HCT116 (cell line): ENCODE results near the gene CTBS. TPM values are rescaled to one million over a fixed set of nuclear protein-coding genes. Genes with fewer than 3 reads are reported as not detected.

Source experiments
- ATAC-seq: fragments of 200-7000 bp; cut with Tn5 transposase; 2 replicates; pipeline ENCODE4 v1.9.1; 2020; ENCODE audit warnings: mild to moderate bottlenecking, moderate library complexity
- BruUV-seq: library from RNA; stranded (reverse); fragments of 400-500 nt; replicated peaks from 2 replicates; lab custom pipeline; 2021; lab: Mats Ljungman, UMichigan
- CTCF ChIA-PET: fragments of 300-600 bp; sonication (Branson Sonifier 250); formaldehyde crosslinking; loops from one replicate; lab custom pipeline; 2021; ENCODE audit warnings: antibody characterized with exemption; lab: Charles Lee
- POLR2A ChIA-PET: fragments of 300-600, 350-600 bp; sonication (Branson Sonifier 250); formaldehyde crosslinking; loops from one replicate; lab custom pipeline; 2021; ENCODE audit warnings: antibody characterized with exemption; lab: Charles Lee
- RAD21 ChIA-PET, 2 experiments: fragments of 300-600 bp; sonication (Branson Sonifier 250); formaldehyde crosslinking; loops; one replicate each; lab custom pipeline; 2023; ENCODE audit warnings: low total read pairs in 2 of 2; ENCODE audit not compliant: uncharacterized antibody in 2 of 2, unreplicated experiment in 2 of 2, low non-redundant PET in 1 of 2; lab: Charles Lee
- DNase-seq: peaks from one replicate; pipeline ENCODE4 v3.0.0-alpha.2; 2010; ENCODE audit warnings: low read depth, low spot score
- H2AFZ ChIP-seq: fragments of 200-600 bp; shearing (Covaris generic), sonication (generic); 2 replicates; pipeline ENCODE4 v1.6.1; 2017; ENCODE audit warnings: low read depth, mixed run types, mixed read lengths, antibody characterized with exemption, low read length; ENCODE audit not compliant: poor library complexity, severe bottlenecking
- H3K27ac ChIP-seq: 2 replicates; pipeline ENCODE4 v1.5.1; 2012; ENCODE audit warnings: low read depth, low read length
- H3K27me3 ChIP-seq: fragments of 200-600 bp; sonication (generic); 2 replicates; pipeline ENCODE4 v1.6.1; 2016; ENCODE audit warnings: mixed run types, low read length, mixed read lengths; ENCODE audit not compliant: insufficient read depth
- H3K36me3 ChIP-seq, 2 experiments: fragments of 200-500 bp in 1 of 2; fragments of 200-600 bp in 1 of 2; sonication (Bioruptor generic) in 1 of 2; sonication (generic) in 1 of 2; 2 replicates each; pipeline versions ENCODE4 v1.5.1 to v1.6.1; 2014 to 2016; ENCODE audit warnings: low read length in 2 of 2, inconsistent platforms in 1 of 2, mixed read lengths in 1 of 2, mixed run types in 1 of 2; ENCODE audit not compliant: insufficient read depth in 2 of 2, control insufficient read depth in 1 of 2
- H3K4me1 ChIP-seq, 2 experiments: fragments of 200-600 bp in 1 of 2; sonication (generic) in 1 of 2; 2 replicates each; pipeline versions ENCODE4 v1.5.1 to v1.6.1; 2012 to 2017; ENCODE audit warnings: low read length in 2 of 2, inconsistent platforms in 1 of 2, mild to moderate bottlenecking in 1 of 2, mixed read lengths in 1 of 2, mixed run types in 1 of 2, moderate library complexity in 1 of 2; ENCODE audit not compliant: insufficient read depth in 2 of 2, control insufficient read depth in 1 of 2
- H3K4me2 ChIP-seq: fragments of 200-600 bp; sonication (generic); 2 replicates; pipeline ENCODE4 v1.6.1; 2017; ENCODE audit warnings: mixed run types, low read length, mixed read lengths
- H3K4me3 ChIP-seq, 2 experiments: fragments of 200-600 bp in 1 of 2; sonication (generic) in 1 of 2; replicated peaks in 1 of 2; 2 replicates each; pipeline ENCODE4 v1.5.1; 2011 to 2016; ENCODE audit warnings: low read length in 2 of 2, control low read depth in 1 of 2, low read depth in 1 of 2, mild to moderate bottlenecking in 1 of 2, mixed read lengths in 1 of 2, mixed run types in 1 of 2
- H3K79me2 ChIP-seq: fragments of 200-600 bp; sonication (generic); 2 replicates; pipeline ENCODE4 v1.6.1; 2017; ENCODE audit warnings: mild to moderate bottlenecking, mixed run types, low read length, moderate library complexity, mixed read lengths; ENCODE audit not compliant: insufficient read depth
- H3K9ac ChIP-seq: fragments of 200-600 bp; sonication (generic); 2 replicates; pipeline ENCODE4 v1.6.1; 2016; ENCODE audit warnings: low read length, mixed read lengths
- H3K9me2 ChIP-seq: fragments of 200-600 bp; sonication (generic), shearing (Covaris generic); 2 replicates; pipeline ENCODE4 v1.6.1; 2017; ENCODE audit warnings: mixed run types, mild to moderate bottlenecking, moderate library complexity; ENCODE audit not compliant: insufficient read depth
- H3K9me3 ChIP-seq, 2 experiments: fragments of 200-500 bp in 1 of 2; fragments of 200-600 bp in 1 of 2; sonication (Bioruptor generic) in 1 of 2; sonication (generic) in 1 of 2; 2 replicates each; pipeline ENCODE4 v1.6.1; 2014 to 2017; ENCODE audit warnings: low read length in 2 of 2, mixed read lengths in 2 of 2, inconsistent platforms in 1 of 2, low read depth in 1 of 2, mild to moderate bottlenecking in 1 of 2, mixed run types in 1 of 2, moderate library complexity in 1 of 2; ENCODE audit not compliant: control insufficient read depth in 1 of 2, insufficient read depth in 1 of 2
- H4K20me1 ChIP-seq: fragments of 200-600 bp; sonication (generic), shearing (Covaris generic); 2 replicates; pipeline ENCODE4 v1.6.1; 2017; ENCODE audit warnings: mixed run types, mild to moderate bottlenecking, moderate library complexity; ENCODE audit not compliant: insufficient read depth
- CBX3 ChIP-seq: IDR thresholded peaks from 2 replicates; pipeline ENCODE4 v1.6.1; 2012; ENCODE audit warnings: low read depth
- CEBPB ChIP-seq: IDR thresholded peaks from 2 replicates; pipeline ENCODE4 v1.6.1; 2012; ENCODE audit warnings: low read depth
- CTCF ChIP-seq, 3 experiments: fragments of 200-600 bp in 1 of 3; sonication (generic) in 1 of 3; IDR thresholded peaks in 2 of 3; conservative IDR thresholded peaks in 1 of 3; 2 replicates each; pipeline ENCODE4 v1.5.1; 2012 to 2017; ENCODE audit warnings: low read depth in 2 of 3, low read length in 2 of 3, antibody characterized with exemption in 1 of 3, borderline replicate concordance in 1 of 3, control low read depth in 1 of 3, mild to moderate bottlenecking in 1 of 3, mixed read lengths in 1 of 3, mixed run types in 1 of 3, moderate library complexity in 1 of 3; ENCODE audit not compliant: insufficient read depth in 1 of 3
- EGR1 ChIP-seq: IDR thresholded peaks from 2 replicates; pipeline ENCODE4 v1.6.1; 2012; ENCODE audit warnings: low read depth
- ELF1 ChIP-seq: IDR thresholded peaks from 2 replicates; pipeline ENCODE4 v1.6.1; 2012; ENCODE audit warnings: low read depth, borderline replicate concordance
- EZH2 ChIP-seq: fragments of 200-600 bp; sonication (generic); IDR thresholded peaks from 2 replicates; pipeline ENCODE4 v1.6.1; 2017; ENCODE audit warnings: antibody characterized with exemption, mixed run types
- JUND ChIP-seq: IDR thresholded peaks from 2 replicates; pipeline ENCODE4 v1.6.1; 2012
- POLR2A ChIP-seq: IDR thresholded peaks from 2 replicates; pipeline ENCODE4 v1.7.0; 2011; ENCODE audit warnings: borderline replicate concordance; ENCODE audit not compliant: insufficient read depth, insufficient read length; ENCODE audit errors: extremely low read depth
- SIN3A ChIP-seq: IDR thresholded peaks from 2 replicates; pipeline ENCODE4 v1.6.1; 2012; ENCODE audit warnings: low read depth
- SP1 ChIP-seq: IDR thresholded peaks from 2 replicates; pipeline ENCODE4 v1.6.1; 2012; ENCODE audit warnings: low read depth
- SRF ChIP-seq: IDR thresholded peaks from 2 replicates; pipeline ENCODE4 v1.6.1; 2012; ENCODE audit warnings: low read depth
- TCF7L2 ChIP-seq: IDR thresholded peaks from 2 replicates; pipeline ENCODE4 v1.7.0; 2011; ENCODE audit warnings: borderline replicate concordance, inconsistent platforms; ENCODE audit not compliant: insufficient read depth, insufficient read length; ENCODE audit errors: extremely low read depth
- ZBTB33 ChIP-seq: IDR thresholded peaks from 2 replicates; pipeline ENCODE4 v1.6.1; 2011; ENCODE audit warnings: mild to moderate bottlenecking, low read length, moderate library complexity; ENCODE audit not compliant: insufficient replicate concordance; ENCODE audit errors: extremely low read depth
- ZFX ChIP-seq: fragments of 450-650 bp; IDR thresholded peaks from 2 replicates; pipeline ENCODE4 v1.6.1; 2017
- ZNF274 ChIP-seq: fragments of 200-500 bp; sonication (Bioruptor generic); IDR thresholded peaks from 2 replicates; pipeline ENCODE4 v1.6.1; 2014; ENCODE audit warnings: mild to moderate bottlenecking, low read depth, low read length, inconsistent platforms
- intact Hi-C: fragments of 100-400 bp; cut with micrococcal nuclease; formaldehyde crosslinking; loops from 2 replicates; pipeline ENCODE4 v1.10.0; 2022
- total RNA-seq: library from RNA; stranded (reverse); gene quantifications from one replicate; pipeline ENCODE4 v1.2.1, GENCODE V29; 2021; ENCODE audit not compliant: unreplicated experiment
- TF ChIP-seq, protein P1 (sequence below): IDR thresholded peaks from 2 replicates; pipeline ENCODE4 v1.6.1; 2012
- TF ChIP-seq, protein P2 (sequence below): IDR thresholded peaks from 2 replicates; pipeline ENCODE4 v1.6.1; 2012

The CTBS gene
- total RNA-seq, 1 experiment from 2014 or later, result 19.5 TPM

GRCh38 chr1:84613026-84613425 is 38.8 kb upstream of the CTBS start:
- RAD21 ChIA-PET, result no interaction called here
- POLR2A ChIA-PET, result no interaction called here
- Histone ChIP-seq H3K27ac (no peak overlapping the region), H3K4me1 (no peaks in the 10 kb centered on the region), H3K4me2 (no peak overlapping the region), H3K9me2 (no peaks in the 10 kb centered on the region), H2AFZ (no peak overlapping the region), H3K9ac (no peak overlapping the region), H3K9me3 (peaks cover 3 to 19% of the 10 kb centered on the region in 2 experiments; a peak in 2 of 4 replicates), H4K20me1 (no peaks in the 10 kb centered on the region), H3K4me3 (no peak overlapping the region), H3K36me3 (no peaks in the 10 kb centered on the region), H3K79me2 (no peaks in the 10 kb centered on the region), H3K27me3 (no peaks in the 10 kb centered on the region)
- TF ChIP-seq ZFX, result no peak
- DNase-seq (no peak), ATAC-seq (no peak)
- BruUV-seq, result no TSS peak
- CTCF ChIA-PET, result no interaction called here
- intact Hi-C loops, result no loop called here

GRCh38 chr1:84611796-84612195 is 37.6 kb upstream of the CTBS start:
- DNase-seq, result no peak
- no peak overlapping the region for H2AFZ ChIP-seq

More at GRCh38 chr1:84611796-84612195, 37.6 kb upstream of the CTBS start:
- BruUV-seq, result no TSS peak
- Histone ChIP-seq H3K27me3 (no peaks in the 10 kb centered on the region), H3K4me2 (no peak overlapping the region), H3K9ac (no peak overlapping the region), H4K20me1 (no peaks in the 10 kb centered on the region), H3K9me2 (no peaks in the 10 kb centered on the region), H3K9me3 (peaks cover 3 to 19% of the 10 kb centered on the region in 2 experiments; a peak in 2 of 4 replicates), H3K4me1 (no peaks in the 10 kb centered on the region), H3K4me3 (no peak overlapping the region), H3K79me2 (no peaks in the 10 kb centered on the region), H3K36me3 (no peaks in the 10 kb centered on the region), H3K27ac (no peak overlapping the region)
- ChIA-PET CTCF (no interaction called here), POLR2A (no interaction called here), RAD21 (no interaction called here)
- no peak for ATAC-seq
- TF ChIP-seq SRF (no peak), CTCF (IDR thresholded peaks at IDR 0.05 in 2 of 3, conservative IDR thresholded peaks at IDR 0.05 in 1 of 3; ENCODE audit: borderline replicate concordance in 1 of 3, insufficient read depth in 1 of 3, low read depth in 2 of 3, low read length in 2 of 3) (no peak), POLR2A (no peak), EGR1 (no peak), CEBPB (no peak), SP1 (no peak), ZBTB33 (no peak), EZH2 (no peak), ZNF274 (no peak), ELF1 (no peak), CBX3 (no peak), ZFX (no peak), SIN3A (no peak), JUND (no peak), TCF7L2 (no peak)
- TF ChIP-seq, protein P1, sequence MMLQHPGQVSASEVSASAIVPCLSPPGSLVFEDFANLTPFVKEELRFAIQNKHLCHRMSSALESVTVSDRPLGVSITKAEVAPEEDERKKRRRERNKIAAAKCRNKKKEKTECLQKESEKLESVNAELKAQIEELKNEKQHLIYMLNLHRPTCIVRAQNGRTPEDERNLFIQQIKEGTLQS, result no peak
- TF ChIP-seq, protein P2, sequence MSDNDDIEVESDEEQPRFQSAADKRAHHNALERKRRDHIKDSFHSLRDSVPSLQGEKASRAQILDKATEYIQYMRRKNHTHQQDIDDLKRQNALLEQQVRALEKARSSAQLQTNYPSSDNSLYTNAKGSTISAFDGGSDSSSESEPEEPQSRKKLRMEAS, result no peak
- intact Hi-C loops, result no loop called here
